Measurements from ENCODE around the gene PLB1.

- no peak for TF ChIP-seq CTCF (conservative IDR thresholded peaks at IDR 0.05)
- no peak for TF ChIP-seq ZFX (IDR thresholded peaks at IDR 0.05)
These were observed 62.4 kb downstream of the PLB1 start for GRCh38 chr2:28558158-28558820.
